IMR-90 (cell line): ENCODE data around the gene TRIO. TPM values are rescaled to one million over a fixed set of nuclear protein-coding genes. Genes with fewer than 3 reads are reported as not detected.

Experiments
- ATAC-seq: fragments of 200-7000 bp; cut with Tn5 transposase; 2 replicates; pipeline ENCODE4 v1.9.1; 2020; ENCODE audit warnings: low read depth, mild to moderate bottlenecking, moderate library complexity
- BruUV-seq: library from RNA; stranded (reverse); fragments of 400-500 nt; replicated peaks from 2 replicates; lab custom pipeline; 2021; lab: Mats Ljungman, UMichigan
- CTCF ChIA-PET: fragments of 300-600 bp; formaldehyde crosslinking; extraction: SDS; loops from one replicate; lab custom pipeline; 2021; ENCODE audit warnings: antibody characterized with exemption; lab: Yijun Ruan, JAX
- POLR2A ChIA-PET: fragments of 300-600 bp; sonication (Branson Sonifier 250); formaldehyde crosslinking; loops from one replicate; lab custom pipeline; 2022; ENCODE audit warnings: antibody characterized with exemption; ENCODE audit not compliant: unreplicated experiment; lab: Charles Lee
- DNase-seq: peaks from one replicate; pipeline ENCODE4 v3.0.0; 2013
- H2AFZ ChIP-seq: replicated peaks from 2 replicates; pipeline ENCODE3; 2013; ENCODE audit warnings: low read length, mild to moderate bottlenecking; ENCODE audit not compliant: poor library complexity
- H2AK5ac ChIP-seq: 2 replicates; pipeline ENCODE4 v1.6.1; 2013; ENCODE audit warnings: low read depth, low read length, inconsistent platforms
- H2AK9ac ChIP-seq: replicated peaks from 2 replicates; pipeline ENCODE3; 2013; ENCODE audit warnings: mild to moderate bottlenecking, low read depth, low read length, moderate library complexity; ENCODE audit not compliant: poor library complexity
- H2BK120ac ChIP-seq: 2 replicates; pipeline ENCODE4 v1.6.1; 2013; ENCODE audit warnings: low read depth, low read length, inconsistent platforms
- H2BK15ac ChIP-seq: 3 replicates; pipeline ENCODE4 v1.6.1; 2013; ENCODE audit warnings: low read depth, low read length, inconsistent platforms
- H2BK20ac ChIP-seq: 2 replicates; pipeline ENCODE4 v1.6.1; 2013; ENCODE audit warnings: low read depth, mild to moderate bottlenecking, inconsistent platforms, low read length, moderate library complexity
- H2BK5ac ChIP-seq: 2 replicates; pipeline ENCODE4 v1.6.1; 2013; ENCODE audit warnings: mild to moderate bottlenecking, low read depth, low read length, inconsistent platforms; ENCODE audit not compliant: poor library complexity, severe bottlenecking
- H3K14ac ChIP-seq: replicated peaks from 2 replicates; pipeline ENCODE4 v1.6.1; 2013; ENCODE audit warnings: low read depth, low read length, inconsistent platforms
- H3K18ac ChIP-seq: 2 replicates; pipeline ENCODE4 v1.6.1; 2013; ENCODE audit warnings: low read depth, low read length, control low read depth
- H3K23ac ChIP-seq: 2 replicates; pipeline ENCODE4 v1.6.1; 2013; ENCODE audit warnings: low read depth, low read length, inconsistent platforms
- H3K27ac ChIP-seq: 2 replicates; pipeline ENCODE4 v1.5.1; 2013; ENCODE audit warnings: mild to moderate bottlenecking, control low read depth, low read length; ENCODE audit not compliant: insufficient read depth
- H3K27me3 ChIP-seq: 2 replicates; pipeline ENCODE4 v1.6.1; 2013; ENCODE audit warnings: low read length; ENCODE audit not compliant: control insufficient read depth, insufficient read depth
- H3K36me3 ChIP-seq: 2 replicates; pipeline ENCODE4 v1.6.1; 2013; ENCODE audit warnings: low read length, mixed read lengths; ENCODE audit not compliant: control insufficient read depth, insufficient read depth
- H3K4ac ChIP-seq: 2 replicates; pipeline ENCODE4 v1.6.1; 2013; ENCODE audit warnings: low read depth, low read length, inconsistent platforms
- H3K4me1 ChIP-seq: 2 replicates; pipeline ENCODE4 v1.6.1; 2013; ENCODE audit warnings: low read length, mixed read lengths; ENCODE audit not compliant: control insufficient read depth, insufficient read depth
- H3K4me2 ChIP-seq: 2 replicates; pipeline ENCODE4 v1.6.1; 2013; ENCODE audit warnings: low read depth, mild to moderate bottlenecking, control low read depth, low read length, moderate library complexity
- H3K4me3 ChIP-seq: 2 replicates; pipeline ENCODE4 v1.5.1; 2013; ENCODE audit warnings: low read depth, mild to moderate bottlenecking, control low read depth, low read length, moderate library complexity; ENCODE audit not compliant: insufficient read depth
- H3K56ac ChIP-seq: 2 replicates; pipeline ENCODE4 v1.6.1; 2013; ENCODE audit warnings: low read length, inconsistent platforms; ENCODE audit not compliant: insufficient read depth; ENCODE audit errors: extremely low read depth
- H3K79me1 ChIP-seq, 2 experiments: 2 replicates each; pipeline ENCODE4 v1.6.1; 2013; ENCODE audit warnings: low read length in 2 of 2, inconsistent platforms in 1 of 2, low read depth in 1 of 2
- H3K9ac ChIP-seq: 2 replicates; pipeline ENCODE4 v1.6.1; 2013; ENCODE audit warnings: low read depth, low read length, control low read depth
- H3K9me1 ChIP-seq: 2 replicates; pipeline ENCODE4 v1.6.1; 2013; ENCODE audit warnings: low read length, inconsistent platforms; ENCODE audit not compliant: insufficient read depth
- H3K9me3 ChIP-seq: 2 replicates; pipeline ENCODE4 v1.6.1; 2013; ENCODE audit warnings: low read length; ENCODE audit not compliant: control insufficient read depth, insufficient read depth
- H4K20me1 ChIP-seq: 2 replicates; pipeline ENCODE4 v1.6.1; 2013; ENCODE audit warnings: low read length, inconsistent platforms; ENCODE audit not compliant: insufficient read depth
- H4K5ac ChIP-seq: 2 replicates; pipeline ENCODE4 v1.6.1; 2013; ENCODE audit warnings: mild to moderate bottlenecking, low read depth, low read length, control low read depth
- H4K8ac ChIP-seq, 2 experiments: 2 replicates each; pipeline ENCODE4 v1.6.1; 2013; ENCODE audit warnings: low read depth in 2 of 2, low read length in 2 of 2, control low read depth in 1 of 2, inconsistent platforms in 1 of 2
- H4K91ac ChIP-seq: 2 replicates; pipeline ENCODE4 v1.6.1; 2013; ENCODE audit warnings: low read depth, low read length, inconsistent platforms; ENCODE audit not compliant: insufficient read depth
- CEBPB ChIP-seq: IDR thresholded peaks from 2 replicates; pipeline ENCODE4 v1.6.1; 2012; ENCODE audit warnings: low read depth, low read length, improper control_type of control experiment
- CHD1 ChIP-seq: IDR thresholded peaks from 2 replicates; pipeline ENCODE4 v1.6.1; 2012; ENCODE audit warnings: low read depth, low read length, improper control_type of control experiment
- ELK1 ChIP-seq: fragments of 150-350 bp; IDR thresholded peaks from 2 replicates; pipeline ENCODE4 v1.6.1; 2016; ENCODE audit warnings: low read depth, mild to moderate bottlenecking, low read length, moderate library complexity, borderline replicate concordance
- FOS ChIP-seq: fragments of 150-350 bp; IDR thresholded peaks from 2 replicates; pipeline ENCODE4 v1.6.1; 2016; ENCODE audit warnings: low read depth, low read length
- NFE2L2 ChIP-seq: fragments of 150-350 bp; IDR thresholded peaks from 2 replicates; pipeline ENCODE4 v1.6.1; 2016; ENCODE audit warnings: low read depth, mild to moderate bottlenecking, low read length
- WGBS, 2 experiments: methylation state at CpG; one replicate each; pipeline versions ENCODE4 v1.1.5 to v1.1.7; 2013; ENCODE audit warnings: missing lambda C conversion rate in 2 of 2; ENCODE audit not compliant: insufficient read length in 1 of 2; ENCODE audit errors: extremely low coverage in 2 of 2; 5-methylcytosine and 5-hydroxymethylcytosine counted together
- dilution Hi-C: fragments of 300-500 bp; cut with HindIII; formaldehyde crosslinking; loops from one replicate; pipeline ENCODE4 v1.14.3; 2018; ENCODE audit warnings: low sequenced_read_pairs; ENCODE audit not compliant: unreplicated experiment
- in situ Hi-C: fragments of 300-500 bp; cut with MboI; formaldehyde crosslinking; loops from 3 replicates; pipeline ENCODE4 v1.14.3; 2019; ENCODE audit warnings: low sequenced_read_pairs, inconsistent platforms, mixed read lengths
- intact Hi-C: fragments of 100-400 bp; cut with micrococcal nuclease; formaldehyde crosslinking; loops from 2 replicates; pipeline ENCODE4 v1.10.0; 2022
- polyA plus RNA-seq, 3 experiments: library from polyadenylated mRNA; depleted of rRNA; stranded (reverse); fragments of >200 nt; gene quantifications; 2 replicates each; pipeline ENCODE4 v1.2.3, GENCODE V29; 2012; ENCODE audit warnings: low replicate concordance in 1 of 3
- total RNA-seq: library from RNA; depleted of rRNA; stranded (reverse); fragments of >200 nt; gene quantifications from 2 replicates; pipeline ENCODE4 v1.2.3, GENCODE V29; 2012

TRIO gene
- total and polyA plus RNA-seq, 2 of the 4 experiments (the other 2 are of a cell fraction): 206 to 522 TPM

- peak overlapping the region; percentile 91 for H3K14ac ChIP-seq
- H3K56ac ChIP-seq: peak overlapping the region; percentile 97
- H3K9ac ChIP-seq: peak overlapping the region; percentile 100
- no peak overlapping the region for H2AFZ ChIP-seq
- H3K9me1 ChIP-seq: peaks cover 13% of the 10 kb centered on the region; the same call in 1 of the 2 replicates
- in situ Hi-C loops: no loop called here
- H2BK120ac ChIP-seq: peak overlapping the region; percentile 97
- dilution Hi-C loops: no loop called here
- DNase-seq (no peak), ATAC-seq (no peak)
- H2AK5ac ChIP-seq: peak overlapping the region; percentile 75
- H4K91ac ChIP-seq: peak overlapping the region; percentile 97
- peak overlapping the region; percentile 52; the same call in 2 of the 3 replicates for H2BK15ac ChIP-seq
- H3K4me2 ChIP-seq: peak overlapping the region; percentile 87
- peak overlapping the region; percentile 94 for H3K4me3 ChIP-seq
- H4K5ac ChIP-seq: peak overlapping the region; percentile 97
- H3K4ac ChIP-seq: peak overlapping the region; percentile 88
- H3K4me1 ChIP-seq: peaks cover 21% of the 10 kb centered on the region
- no peaks in the 10 kb centered on the region for H3K27me3 ChIP-seq
- H2BK20ac ChIP-seq: peak overlapping the region; percentile 93
- H3K36me3 ChIP-seq: peaks cover 22% of the 10 kb centered on the region
- TF ChIP-seq NFE2L2 (no peak), FOS (no peak), ELK1 (no peak), CHD1 (no peak), CEBPB (no peak)
- BruUV-seq: no TSS peak
- peak overlapping the region; percentile 90 for H2AK9ac ChIP-seq
- H3K27ac ChIP-seq: peak overlapping the region; percentile 100
- CTCF ChIA-PET: no interaction called here
- POLR2A ChIA-PET: interaction anchor here (0.5 to 0.7 kb wide), 3 partner anchors 23 to 290 kb away, joined by 3 read pairs; no protein-coding TSS in a partner anchor
- H2BK5ac ChIP-seq: peak overlapping the region; percentile 99
- intact Hi-C loops: loop anchor here (2.0 kb wide), 1 partner anchor 124 kb away; no protein-coding TSS in a partner anchor
- peak overlapping the region; percentile 92 for H3K23ac ChIP-seq
- 83% methylated on average over 1 of the region's 3 CpGs; no CpG with 5 or more reads in 1 of the 2 experiments for WGBS, 2 experiments
- peak overlapping the region; percentile 91 to 98 for H4K8ac ChIP-seq
- H3K18ac ChIP-seq: peak overlapping the region; percentile 99
- H4K20me1 ChIP-seq: peaks cover 64% of the 10 kb centered on the region
- no peaks in the 10 kb centered on the region for H3K9me3 ChIP-seq
- H3K79me1 ChIP-seq: peaks cover 6 to 9% of the 10 kb centered on the region in 2 experiments
Measured at GRCh38 chr5:14146725-14147124, 3.6 kb downstream of the TRIO start.
